C1 segment of cervical spinal cord (tissue), 14 donors: ENCODE results near the gene JTB.

ENCODE experiments used
- DNase-seq, 14 donors: peaks; one replicate each; lab custom pipeline; 2025; lab: John Stamatoyannopoulos, UW

The JTB gene

DNA sequence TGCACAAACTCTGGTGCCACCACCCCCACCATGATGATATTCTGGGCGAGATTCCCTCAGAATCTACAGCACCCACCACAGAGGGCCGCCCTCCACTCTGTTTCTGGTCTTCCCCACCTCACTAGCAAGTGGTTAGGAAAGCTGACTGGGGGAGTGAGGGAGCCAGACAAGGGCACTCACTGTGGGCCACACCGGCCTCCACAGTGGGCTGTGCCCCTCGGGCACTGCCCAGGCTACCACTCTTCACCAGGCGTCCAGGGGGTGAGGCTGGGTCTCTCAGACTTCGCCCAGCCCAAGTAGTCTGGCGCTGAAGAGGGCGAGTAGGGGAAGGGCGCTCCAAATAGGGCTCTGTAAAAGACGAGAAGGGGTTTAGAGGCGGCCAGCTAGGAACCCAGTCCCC, 43.5 kb downstream of the JTB start:
- DNase-seq, result no peak

DNA sequence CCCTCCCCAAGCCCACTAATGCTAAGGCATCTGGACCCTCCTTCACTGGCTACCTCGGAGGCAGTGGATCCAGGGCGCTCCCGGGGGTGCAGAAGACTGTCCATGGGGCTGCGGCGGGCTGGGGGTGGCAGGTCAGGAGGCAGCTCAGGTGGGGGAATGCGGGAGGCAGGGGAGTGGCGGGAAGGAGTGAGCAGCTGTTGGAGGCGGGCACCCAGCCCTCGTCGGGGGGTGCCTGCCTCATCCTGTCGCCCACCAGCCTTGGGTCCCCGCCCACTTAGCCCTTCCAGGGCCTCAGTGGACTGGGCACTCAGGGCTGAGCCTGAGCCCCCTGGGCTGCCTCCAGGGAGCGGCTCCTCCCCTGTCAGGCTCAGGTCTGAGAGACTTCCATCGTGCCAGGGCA, 44.0 kb downstream of the JTB start:
- no peak for DNase-seq

GRCh38 chr1:153932156-153933131, 45.0 kb downstream of the JTB start:
- DNase-seq, result no peak

- DNase-seq, result peak in 2 of 14 donors; percentile 14 to 22
Observed at GRCh38 chr1:153929981-153930948, 47.2 kb downstream of the JTB start.

DNA sequence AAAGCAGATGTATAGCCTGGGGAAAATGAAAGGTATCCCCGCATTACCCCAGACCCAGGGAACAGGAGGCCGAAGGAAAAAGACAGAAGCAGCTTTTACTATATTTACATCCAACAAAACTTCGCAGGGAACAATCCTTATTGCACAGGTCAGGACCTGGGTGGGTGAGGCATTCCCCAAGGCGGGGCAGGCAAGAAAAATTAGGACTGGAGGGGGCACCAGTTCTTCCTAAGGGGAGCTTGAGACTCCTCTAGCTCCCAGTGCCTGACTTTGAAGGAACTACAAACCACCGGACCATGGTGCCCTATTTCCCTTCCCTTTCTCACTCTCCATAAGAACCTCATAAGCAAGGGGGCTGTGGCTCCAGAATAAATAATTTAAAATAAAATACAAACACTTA, 48.0 kb downstream of the JTB start:
- no peak for DNase-seq

DNA sequence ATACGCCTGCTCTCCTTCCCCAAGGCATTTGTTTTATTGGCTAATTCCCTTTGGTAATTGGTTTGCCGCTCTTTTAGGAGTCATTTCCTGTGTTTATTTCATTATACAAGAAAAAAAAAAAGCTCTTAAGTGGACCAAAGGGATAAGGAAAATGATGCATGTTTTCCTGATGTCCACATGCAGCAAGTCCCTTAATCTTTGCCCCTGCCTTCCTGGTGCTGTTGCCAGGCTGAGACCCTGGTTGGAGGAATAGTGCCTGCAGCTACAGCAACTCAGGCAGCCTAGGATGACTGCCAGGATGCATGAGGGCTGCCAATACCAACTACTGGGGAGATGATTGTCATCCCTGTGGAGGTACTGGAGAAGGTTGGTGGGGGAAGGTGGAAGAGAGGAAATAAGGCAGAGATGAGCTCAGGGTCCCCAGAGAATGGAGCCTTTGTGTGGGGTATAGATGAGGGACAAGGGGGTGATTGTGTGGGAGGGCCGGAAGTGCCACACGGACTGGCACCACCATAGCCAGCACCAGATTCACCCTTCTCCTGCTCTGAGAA, 48.6 kb downstream of the JTB start:
- peak in 12 of 14 donors; percentile 10 to 81 (median 66) for DNase-seq

GRCh38 chr1:153928245-153928644, 49.2 kb downstream of the JTB start:
- DNase-seq, result peak in 1 of 14 donors; percentile 39

DNA sequence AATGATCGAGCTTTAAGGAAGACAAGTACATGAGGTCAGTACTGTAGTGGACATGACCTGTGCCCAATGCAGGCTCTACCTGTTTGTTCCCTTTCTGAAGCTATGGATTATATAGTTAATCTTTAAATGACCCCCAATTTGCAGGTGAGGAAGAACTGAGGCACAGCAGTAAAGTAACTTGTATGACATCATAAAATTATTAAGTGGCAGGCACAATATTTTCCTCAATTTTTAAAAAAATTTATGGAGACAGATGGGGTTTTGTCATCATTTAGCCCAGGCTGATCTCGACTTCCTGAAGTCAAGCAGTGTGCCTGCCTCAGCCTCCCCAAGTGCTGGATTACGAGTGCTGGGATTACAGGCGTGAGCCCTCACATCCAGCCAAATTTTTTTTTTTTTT, 51.1 kb downstream of the JTB start:
- no peak for DNase-seq
